HG03442 (cell line): Measurements from ENCODE around the gene CAMKMT.
"Not testable (repeated sequence)": the region's sequence is repeated elsewhere in the genome, so short reads cannot be mapped to it uniquely, and the experiment has no call there.

Experiments
- ATAC-seq: cut with Tn5 transposase; IDR thresholded peaks from one replicate; pipeline ENCODE4 v1.9.1; 2021; ENCODE audit warnings: mild to moderate bottlenecking, moderate library complexity; ENCODE audit not compliant: unreplicated experiment

The CAMKMT gene

GRCh38 chr2:44358503-44358902 is 3.2 kb upstream of the CAMKMT start:
- ATAC-seq: no peak

- peak; percentile 6 for ATAC-seq
Observed at GRCh38 chr2:44360749-44361329, 908 bp upstream of the CAMKMT start.

- ATAC-seq: no peak
Observed at GRCh38 chr2:44362207-44363015, 664 bp downstream of the CAMKMT start.

- ATAC-seq: no peak
Observed at GRCh38 chr2:44364604-44365003, 2.9 kb downstream of the CAMKMT start.

- ATAC-seq: no peak
Observed at GRCh38 chr2:44367591-44367990, 5.8 kb downstream of the CAMKMT start.

- ATAC-seq: no peak
Observed at GRCh38 chr2:44369392-44369791, 7.6 kb downstream of the CAMKMT start.

GRCh38 chr2:44371445-44371844 is 9.7 kb downstream of the CAMKMT start:
- ATAC-seq: no peak

GRCh38 chr2:44372246-44372645 is 10.5 kb downstream of the CAMKMT start:
- no peak for ATAC-seq

- no peak for ATAC-seq
Observed at GRCh38 chr2:44377486-44377885, 15.7 kb downstream of the CAMKMT start.

GRCh38 chr2:44385226-44385625 is 23.5 kb downstream of the CAMKMT start:
- ATAC-seq: not testable (repeated sequence)

- ATAC-seq: no peak
Observed at GRCh38 chr2:44388877-44389276, 27.1 kb downstream of the CAMKMT start.

GRCh38 chr2:44389895-44390294 is 28.1 kb downstream of the CAMKMT start:
- ATAC-seq: no peak

GRCh38 chr2:44392338-44392943 is 30.7 kb downstream of the CAMKMT start:
- no peak for ATAC-seq

GRCh38 chr2:44397447-44398175 is 35.9 kb downstream of the CAMKMT start:
- ATAC-seq: no peak

GRCh38 chr2:44398243-44398897 is 36.6 kb downstream of the CAMKMT start:
- ATAC-seq: no peak

GRCh38 chr2:44420725-44421124 is 59.0 kb downstream of the CAMKMT start:
- ATAC-seq: no peak

GRCh38 chr2:44424211-44424610 is 62.5 kb downstream of the CAMKMT start:
- no peak for ATAC-seq

- ATAC-seq: no peak
Observed at GRCh38 chr2:44429034-44429433, 67.3 kb downstream of the CAMKMT start.

- no peak for ATAC-seq
Observed at GRCh38 chr2:44430342-44430741, 68.6 kb downstream of the CAMKMT start.

GRCh38 chr2:44433895-44434294 is 72.1 kb downstream of the CAMKMT start:
- ATAC-seq: no peak

GRCh38 chr2:44441200-44441599 is 79.5 kb downstream of the CAMKMT start:
- ATAC-seq: no peak
